Trophoblast cell (in vitro differentiated cells and primary cell): Measurements from ENCODE around the gene MRPS12.

Source experiments
- DNase-seq, 2 donors: peaks; one replicate each; pipeline ENCODE4 v3.0.0-alpha.2; 2016
- H2AFZ ChIP-seq: 2 replicates; pipeline ENCODE4 v1.6.1; 2013; ENCODE audit warnings: low read length, moderate library complexity, mild to moderate bottlenecking; ENCODE audit not compliant: insufficient read depth, poor library complexity
- H2AK5ac ChIP-seq: 2 replicates; pipeline ENCODE4 v1.6.1; 2013; ENCODE audit warnings: mild to moderate bottlenecking, low read length
- H2BK120ac ChIP-seq: 2 replicates; pipeline ENCODE4 v1.6.1; 2013; ENCODE audit warnings: low read length, mild to moderate bottlenecking, moderate library complexity; ENCODE audit not compliant: insufficient read depth, poor library complexity
- H2BK12ac ChIP-seq: 2 replicates; pipeline ENCODE4 v1.6.1; 2013; ENCODE audit warnings: mild to moderate bottlenecking, low read length, moderate library complexity
- H2BK5ac ChIP-seq: 2 replicates; pipeline ENCODE4 v1.6.1; 2013; ENCODE audit warnings: low read length, low read depth, moderate library complexity, mild to moderate bottlenecking; ENCODE audit not compliant: poor library complexity
- H3K14ac ChIP-seq: 2 replicates; pipeline ENCODE4 v1.6.1; 2013; ENCODE audit warnings: mild to moderate bottlenecking, low read length
- H3K18ac ChIP-seq: 2 replicates; pipeline ENCODE4 v1.6.1; 2013; ENCODE audit warnings: mild to moderate bottlenecking, low read length
- H3K23ac ChIP-seq: 2 replicates; pipeline ENCODE4 v1.6.1; 2013; ENCODE audit warnings: low read length
- H3K27ac ChIP-seq: 2 replicates; pipeline ENCODE4 v1.5.1; 2013; ENCODE audit warnings: low read depth, mild to moderate bottlenecking, inconsistent platforms, low read length, moderate library complexity
- H3K27me3 ChIP-seq: 2 replicates; pipeline ENCODE4 v1.6.1; 2013; ENCODE audit warnings: inconsistent platforms, mild to moderate bottlenecking, low read length, moderate library complexity; ENCODE audit not compliant: insufficient read depth
- H3K36me3 ChIP-seq, 2 experiments: 1 replicate in 1 of 2; 2 replicates in 1 of 2; pipeline ENCODE4 v1.6.1; 2013; ENCODE audit warnings: low read length in 2 of 2, mild to moderate bottlenecking in 2 of 2, moderate library complexity in 1 of 2; ENCODE audit not compliant: insufficient read depth in 2 of 2, control insufficient read depth in 1 of 2
- H3K4ac ChIP-seq: 2 replicates; pipeline ENCODE4 v1.6.1; 2013; ENCODE audit warnings: low read depth, mild to moderate bottlenecking, low read length, moderate library complexity
- H3K4me1 ChIP-seq, 2 experiments: 1 replicate in 1 of 2; 2 replicates in 1 of 2; pipeline ENCODE4 v1.6.1; 2013; ENCODE audit warnings: low read length in 2 of 2, mild to moderate bottlenecking in 2 of 2, moderate library complexity in 1 of 2; ENCODE audit not compliant: insufficient read depth in 2 of 2, control insufficient read depth in 1 of 2
- H3K4me2 ChIP-seq: 2 replicates; pipeline ENCODE4 v1.6.1; 2013; ENCODE audit warnings: inconsistent platforms, mild to moderate bottlenecking, low read length, moderate library complexity
- H3K4me3 ChIP-seq: 2 replicates; pipeline ENCODE4 v1.5.1; 2013; ENCODE audit warnings: mild to moderate bottlenecking, low read depth, low read length, inconsistent platforms
- H3K79me1 ChIP-seq: one replicate; pipeline ENCODE4 v1.6.1; 2013; ENCODE audit warnings: low read length
- H3K79me2 ChIP-seq: 2 replicates; pipeline ENCODE4 v1.6.1; 2013; ENCODE audit warnings: low read length, mild to moderate bottlenecking; ENCODE audit not compliant: control insufficient read depth, insufficient read depth, poor library complexity
- H3K9ac ChIP-seq: 2 replicates; pipeline ENCODE4 v1.6.1; 2013; ENCODE audit warnings: mild to moderate bottlenecking, low read length
- H3K9me3 ChIP-seq: 2 replicates; pipeline ENCODE4 v1.6.1; 2013; ENCODE audit warnings: low read depth, mild to moderate bottlenecking, control low read depth, inconsistent platforms, low read length; ENCODE audit not compliant: insufficient read depth
- H4K12ac ChIP-seq: 2 replicates; pipeline ENCODE4 v1.6.1; 2013; ENCODE audit warnings: low read depth, mild to moderate bottlenecking, low read length, moderate library complexity
- H4K8ac ChIP-seq: 2 replicates; pipeline ENCODE4 v1.6.1; 2013; ENCODE audit warnings: low read depth, mild to moderate bottlenecking, low read length, moderate library complexity
- H4K91ac ChIP-seq: one replicate; pipeline ENCODE4 v1.6.1; 2013; ENCODE audit warnings: low read depth, mild to moderate bottlenecking, low read length, moderate library complexity
- WGBS: extraction: QIAGEN DNeasy Blood & Tissue Kit; methylation state at CpG from one replicate; pipeline ENCODE4 v1.1.7; 2013; ENCODE audit warnings: missing lambda C conversion rate; ENCODE audit not compliant: insufficient read length, insufficient coverage; ENCODE audit errors: extremely low coverage; 5-methylcytosine and 5-hydroxymethylcytosine counted together

Gene MRPS12

GRCh38 chr19:38978326-38978689, 47.6 kb downstream of the MRPS12 start:
- Histone ChIP-seq H3K27ac (no peak overlapping the region), H3K9me3 (peaks cover 6% of the 10 kb centered on the region), H3K27me3 (no peaks in the 10 kb centered on the region), H2BK120ac (no peak overlapping the region), H3K4me2 (no peak overlapping the region), H3K18ac (no peak overlapping the region), H3K23ac (no peak overlapping the region), H2AK5ac (no peak overlapping the region), H3K79me2 (no peaks in the 10 kb centered on the region), H2BK5ac (no peak overlapping the region), H3K4ac (no peak overlapping the region), H3K79me1 (peaks cover 9% of the 10 kb centered on the region), H2BK12ac (no peak overlapping the region), H3K14ac (no peak overlapping the region), H3K4me3 (no peak overlapping the region), H4K8ac (no peak overlapping the region), H4K91ac (no peak overlapping the region), H4K12ac (no peak overlapping the region), H3K9ac (no peak overlapping the region), H2AFZ (no peak overlapping the region), H3K36me3 (no peaks in the 10 kb centered on the region), H3K4me1 (peaks cover 7 to 9% of the 10 kb centered on the region in 2 experiments)
- no peak for DNase-seq
- no CpG with 5 or more reads among the region's 3 CpGs for WGBS

GRCh38 chr19:38979812-38980211, 49.1 kb downstream of the MRPS12 start:
- H2BK5ac ChIP-seq = no peak overlapping the region
- H4K12ac ChIP-seq = no peak overlapping the region
- no peak overlapping the region for H3K4me2 ChIP-seq
- no peak overlapping the region for H3K27ac ChIP-seq
- H4K91ac ChIP-seq = no peak overlapping the region
- H3K9me3 ChIP-seq = peaks cover 6% of the 10 kb centered on the region
- no peak overlapping the region for H2BK12ac ChIP-seq
- H3K27me3 ChIP-seq = no peaks in the 10 kb centered on the region
- H3K4me1 ChIP-seq = peaks cover 7 to 9% of the 10 kb centered on the region in 2 experiments
- no peak overlapping the region for H4K8ac ChIP-seq
- H3K9ac ChIP-seq = no peak overlapping the region
- H3K4me3 ChIP-seq = no peak overlapping the region
- no peak overlapping the region for H3K14ac ChIP-seq
- H3K4ac ChIP-seq = no peak overlapping the region
- peaks cover 9% of the 10 kb centered on the region for H3K79me1 ChIP-seq
- H2AK5ac ChIP-seq = no peak overlapping the region
- no peak overlapping the region for H3K23ac ChIP-seq
- no peak overlapping the region for H3K18ac ChIP-seq
- H3K36me3 ChIP-seq = no peaks in the 10 kb centered on the region
- no peak for DNase-seq
- H2AFZ ChIP-seq = no peak overlapping the region
- no peak overlapping the region for H2BK120ac ChIP-seq
- no CpG with 5 or more reads among the region's 5 CpGs for WGBS
- H3K79me2 ChIP-seq = no peaks in the 10 kb centered on the region

GRCh38 chr19:38980583-38981374, 50.0 kb downstream of the MRPS12 start:
- H2BK12ac ChIP-seq = no peak overlapping the region
- H3K9ac ChIP-seq = no peak overlapping the region
- no peak overlapping the region for H3K27ac ChIP-seq
- no peak overlapping the region for H3K4me3 ChIP-seq
- no peak overlapping the region for H2AK5ac ChIP-seq
- no peak overlapping the region for H3K14ac ChIP-seq
- no peak overlapping the region for H4K12ac ChIP-seq
- DNase-seq = no peak
- H3K36me3 ChIP-seq = no peaks in the 10 kb centered on the region
- WGBS = no CpG with 5 or more reads among the region's 10 CpGs
- peaks cover 4 to 7% of the 10 kb centered on the region in 2 experiments for H3K4me1 ChIP-seq
- no peak overlapping the region for H4K91ac ChIP-seq
- H3K79me1 ChIP-seq = peaks cover 4% of the 10 kb centered on the region
- no peak overlapping the region for H4K8ac ChIP-seq
- H3K4me2 ChIP-seq = no peak overlapping the region
- no peaks in the 10 kb centered on the region for H3K79me2 ChIP-seq
- H3K23ac ChIP-seq = no peak overlapping the region
- H3K9me3 ChIP-seq = peaks cover 6% of the 10 kb centered on the region
- no peak overlapping the region for H2BK120ac ChIP-seq
- no peak overlapping the region for H3K4ac ChIP-seq
- no peak overlapping the region for H2BK5ac ChIP-seq
- H3K27me3 ChIP-seq = no peaks in the 10 kb centered on the region
- no peak overlapping the region for H2AFZ ChIP-seq
- no peak overlapping the region for H3K18ac ChIP-seq
